Thoracic aorta (tissue), 2 donors: Measurements from ENCODE around the gene PAN3. TPM values are rescaled to one million over a fixed set of nuclear protein-coding genes. Genes with fewer than 3 reads are reported as not detected.

Experiments
- ATAC-seq: fragments of 150-250 bp; one replicate; pipeline ENCODE4 v1.8.0; 2017; ENCODE audit warnings: low read depth; ENCODE audit not compliant: insufficient number of reproducible peaks, low FRiP score
- DNase-seq: peaks from one replicate; pipeline ENCODE4 v3.0.0-alpha.2; 2020; ENCODE audit warnings: low spot score
- H3K27ac ChIP-seq, 2 donors: fragments of 200-600 bp; sonication (generic); 1 replicate in 1 of 2; 2 replicates in 1 of 2; pipeline ENCODE4 v1.5.1; 2016; ENCODE audit warnings: mild to moderate bottlenecking in 2 of 2, moderate library complexity in 2 of 2
- H3K27me3 ChIP-seq: fragments of 200-600 bp; sonication (generic); replicated peaks from 2 replicates; pipeline ENCODE4 v1.6.0; 2016; ENCODE audit warnings: mild to moderate bottlenecking; ENCODE audit not compliant: insufficient read depth
- H3K36me3 ChIP-seq: fragments of 200-600 bp; sonication (generic); one replicate; pipeline ENCODE4 v1.5.1; 2016
- H3K4me1 ChIP-seq, 2 donors: fragments of 200-600 bp; sonication (generic); 1 replicate in 1 of 2; 2 replicates in 1 of 2; pipeline versions ENCODE4 v1.5.1 to v1.6.0; 2016; ENCODE audit warnings: low read depth in 2 of 2, mild to moderate bottlenecking in 1 of 2; ENCODE audit not compliant: control insufficient read depth in 1 of 2
- H3K4me3 ChIP-seq: fragments of 200-600 bp; sonication (generic); 2 replicates; pipeline ENCODE4 v1.5.1; 2016; ENCODE audit warnings: mild to moderate bottlenecking
- H3K9me3 ChIP-seq: fragments of 200-600 bp; sonication (generic); 2 replicates; pipeline ENCODE4 v1.5.1; 2016
- CTCF ChIP-seq: fragments of 200-600 bp; sonication (generic); IDR thresholded peaks from one replicate; pipeline ENCODE4 v1.5.1; 2019; ENCODE audit warnings: antibody characterized with exemption
- total RNA-seq, 2 donors: library from RNA; depleted of rRNA; stranded (reverse); fragments of >200 nt; gene quantifications; one replicate each; pipeline versions ENCODE4 v1.1.0 to v1.2.3, GENCODE V29; 2016

The PAN3 gene
- total RNA-seq, 2 donors from 2014 or later = 33.3 to 45.3 TPM

DNA sequence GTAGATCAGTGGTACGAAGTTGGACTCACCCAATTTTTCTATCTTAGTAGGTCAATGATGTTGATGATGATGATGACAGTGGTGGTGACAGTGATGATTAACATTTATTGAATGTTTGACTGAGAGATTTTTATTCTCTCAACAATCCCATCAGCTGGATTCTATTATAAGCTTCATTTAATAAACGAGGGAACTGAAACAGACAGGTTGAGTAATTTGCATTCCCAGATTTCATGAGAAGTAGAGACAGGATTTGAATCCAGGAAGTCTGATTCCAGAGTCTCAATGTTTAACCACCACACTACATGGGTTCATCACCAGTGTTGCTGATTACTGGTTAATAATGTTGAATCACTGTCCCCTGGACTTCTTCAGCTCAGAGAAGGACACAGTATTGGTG, 187.7 kb downstream of the PAN3 start:
- Histone ChIP-seq H3K4me3 (no peak overlapping the region), H3K27ac (no peak overlapping the region), H3K4me1 (peaks cover 4 to 16% of the 10 kb centered on the region in 2 donors), H3K36me3 (no peaks in the 10 kb centered on the region), H3K27me3 (no peaks in the 10 kb centered on the region), H3K9me3 (no peaks in the 10 kb centered on the region)
- ATAC-seq (no peak), DNase-seq (no peak)
- TF ChIP-seq CTCF = no peak

- no peak for TF ChIP-seq CTCF
- H3K27me3 ChIP-seq = no peaks in the 10 kb centered on the region
- H3K4me1 ChIP-seq = peaks cover 4 to 16% of the 10 kb centered on the region in 2 donors
- no peak overlapping the region for H3K27ac ChIP-seq
- no peak overlapping the region for H3K4me3 ChIP-seq
- no peaks in the 10 kb centered on the region for H3K9me3 ChIP-seq
- DNase-seq = no peak
- no peak for ATAC-seq
- no peaks in the 10 kb centered on the region for H3K36me3 ChIP-seq
Observed at GRCh38 chr13:28327373-28328270, 189.3 kb downstream of the PAN3 start.

DNA sequence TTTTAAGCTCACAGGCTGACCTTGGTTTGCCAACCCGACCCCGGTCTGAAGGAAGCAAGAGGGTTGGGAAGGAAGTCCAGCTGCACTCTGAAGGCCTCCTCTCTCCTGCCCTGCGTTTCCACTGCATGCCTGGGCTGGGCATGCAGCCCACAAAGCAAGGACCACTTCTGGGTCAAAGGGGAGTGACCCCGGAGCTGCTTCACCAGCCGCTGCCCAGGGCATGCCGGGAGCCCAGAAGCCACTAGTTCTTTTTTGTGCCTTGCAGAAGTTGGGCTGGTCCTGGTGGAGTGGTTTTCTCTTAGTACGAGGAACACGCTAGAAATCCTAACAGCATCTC, 189.9 kb downstream of the PAN3 start:
- Histone ChIP-seq H3K36me3 (no peaks in the 10 kb centered on the region), H3K4me1 (peaks cover 4 to 16% of the 10 kb centered on the region in 2 donors), H3K27me3 (no peaks in the 10 kb centered on the region), H3K27ac (no peak overlapping the region), H3K4me3 (no peak overlapping the region), H3K9me3 (no peaks in the 10 kb centered on the region)
- ATAC-seq = no peak
- DNase-seq = no peak
- no peak for TF ChIP-seq CTCF

DNA sequence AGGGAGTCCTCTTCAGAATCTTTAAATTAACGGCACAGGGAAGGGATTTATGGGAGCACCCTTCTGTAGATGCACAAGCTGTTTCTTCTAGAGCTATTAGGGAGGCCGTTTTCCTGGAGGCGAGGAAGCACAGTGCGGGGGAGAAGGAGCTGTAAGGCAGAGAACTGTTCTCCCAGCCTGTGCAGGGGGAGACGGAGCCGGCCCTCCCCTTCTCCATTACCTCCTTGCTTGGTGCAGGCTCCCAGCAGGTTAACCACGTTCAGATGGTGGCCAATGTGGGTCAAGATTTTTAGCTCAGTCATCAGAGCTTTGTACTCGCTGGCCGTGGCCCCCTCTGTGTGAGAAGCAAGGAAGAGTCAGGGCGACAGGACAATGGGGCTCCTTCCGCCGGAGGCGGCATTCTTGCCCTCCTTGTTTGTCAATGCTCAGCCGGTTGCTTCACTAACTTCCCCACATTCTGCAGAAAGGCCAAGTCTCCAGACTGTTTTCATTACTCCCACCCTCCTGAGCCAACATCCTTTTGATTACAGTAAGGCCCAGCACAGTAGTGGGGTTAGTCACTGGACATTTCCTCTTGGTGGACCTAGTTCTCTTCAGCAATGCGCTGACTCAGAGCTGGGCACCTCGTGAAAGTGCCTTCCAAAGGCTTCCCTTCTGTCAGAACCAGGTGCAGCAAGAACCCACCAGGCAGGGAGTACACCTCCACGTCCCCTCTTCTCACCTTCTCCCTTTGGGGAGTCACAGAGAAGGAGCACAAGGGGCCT, 191.2 kb downstream of the PAN3 start:
- Histone ChIP-seq H3K27ac (no peak overlapping the region), H3K9me3 (no peaks in the 10 kb centered on the region), H3K27me3 (no peaks in the 10 kb centered on the region), H3K36me3 (no peaks in the 10 kb centered on the region), H3K4me3 (no peak overlapping the region), H3K4me1 (peaks cover 1 to 9% of the 10 kb centered on the region in 2 donors)
- no peak for TF ChIP-seq CTCF
- ATAC-seq (peak; percentile 53), DNase-seq (peak; percentile 13)

DNA sequence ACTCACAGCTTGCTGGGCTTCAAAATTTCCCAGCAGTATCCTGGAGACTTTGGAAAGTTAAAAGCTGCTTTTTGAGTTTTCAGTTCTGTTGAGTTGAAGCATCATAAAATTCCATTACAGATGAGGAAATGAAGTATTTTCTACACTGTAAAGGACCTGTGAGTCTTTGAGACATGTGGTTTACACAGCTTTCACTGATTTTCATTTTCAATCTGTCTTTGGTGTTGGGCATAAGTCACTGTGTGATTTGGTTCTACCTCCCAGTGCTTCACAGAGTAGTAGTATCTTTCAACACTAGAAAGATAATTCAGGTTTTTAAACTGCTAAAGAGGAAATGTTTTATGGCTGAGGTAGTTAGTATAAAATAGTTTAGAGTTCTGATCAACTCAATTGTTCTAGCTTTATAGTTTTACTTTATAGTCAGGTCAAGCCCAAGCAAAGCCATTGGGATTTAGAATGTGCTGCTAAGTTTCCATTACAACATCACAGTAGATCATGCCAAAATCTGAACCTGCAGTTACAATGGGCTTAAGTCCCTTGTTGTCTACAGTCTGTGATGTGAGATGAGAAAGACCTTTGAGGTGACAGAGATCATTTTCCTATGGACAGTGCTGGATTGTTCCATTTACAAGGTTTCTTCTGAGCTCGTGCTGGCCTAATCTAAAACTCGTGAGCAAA, 195.0 kb downstream of the PAN3 start:
- Histone ChIP-seq H3K27ac (no peak overlapping the region), H3K36me3 (no peaks in the 10 kb centered on the region), H3K27me3 (no peaks in the 10 kb centered on the region), H3K4me3 (no peak overlapping the region), H3K9me3 (no peaks in the 10 kb centered on the region), H3K4me1 (peaks cover 9 to 22% of the 10 kb centered on the region in 2 donors)
- no peak for TF ChIP-seq CTCF
- DNase-seq (no peak), ATAC-seq (no peak)
